Mesothelial cell of epicardium (in vitro differentiated cells): ENCODE results near the gene LEPROT. TPM values are rescaled to one million over a fixed set of nuclear protein-coding genes. Genes with fewer than 3 reads are reported as not detected.

Experiments
- DNase-seq, 2 experiments: peaks; one replicate each; pipeline ENCODE4 v3.0.0; 2021; ENCODE audit warnings: low spot score in 2 of 2; ENCODE audit not compliant: unreplicated experiment in 2 of 2
- H3K27ac Mint-ChIP-seq: 2 replicates; pipeline ENCODE4 v1.8.0; 2021; ENCODE audit warnings: mixed read lengths
- H3K27me3 Mint-ChIP-seq: 2 replicates; pipeline ENCODE4 v1.8.0; 2021; ENCODE audit warnings: low read depth, mixed read lengths
- H3K36me3 Mint-ChIP-seq: 2 replicates; pipeline ENCODE4 v1.8.0; 2021; ENCODE audit warnings: mixed read lengths
- H3K4me1 Mint-ChIP-seq: 2 replicates; pipeline ENCODE4 v1.8.0; 2021; ENCODE audit warnings: mixed read lengths
- H3K4me3 Mint-ChIP-seq: 2 replicates; pipeline ENCODE4 v1.8.0; 2021; ENCODE audit warnings: mild to moderate bottlenecking, moderate library complexity, mixed read lengths
- H3K9me3 Mint-ChIP-seq: 2 replicates; pipeline ENCODE4 v1.8.0; 2021; ENCODE audit warnings: mixed read lengths
- CTCF ChIP-seq: fragments of 200-600 bp; sonication (generic); IDR thresholded peaks from one replicate; pipeline ENCODE4 v1.5.0; 2021; ENCODE audit warnings: antibody characterized with exemption; ENCODE audit not compliant: unreplicated experiment
- total RNA-seq: library from RNA; stranded (reverse); gene quantifications from 3 replicates; pipeline ENCODE4 v1.2.1, GENCODE V29; 2021

The LEPROT gene
- total RNA-seq, 1 donor from 2014 or later, result 65.7 TPM

GRCh38 chr1:65421351-65422025, 1.0 kb downstream of the LEPROT start:
- no peak for DNase-seq
- Mint-ChIP-seq H3K4me1 (peaks cover 31% of the 10 kb centered on the region), H3K9me3 (no peaks in the 10 kb centered on the region), H3K4me3 (no peak overlapping the region), H3K27me3 (no peaks in the 10 kb centered on the region), H3K36me3 (peaks cover 19% of the 10 kb centered on the region), H3K27ac (no peak overlapping the region)
- no peak for TF ChIP-seq CTCF

DNA sequence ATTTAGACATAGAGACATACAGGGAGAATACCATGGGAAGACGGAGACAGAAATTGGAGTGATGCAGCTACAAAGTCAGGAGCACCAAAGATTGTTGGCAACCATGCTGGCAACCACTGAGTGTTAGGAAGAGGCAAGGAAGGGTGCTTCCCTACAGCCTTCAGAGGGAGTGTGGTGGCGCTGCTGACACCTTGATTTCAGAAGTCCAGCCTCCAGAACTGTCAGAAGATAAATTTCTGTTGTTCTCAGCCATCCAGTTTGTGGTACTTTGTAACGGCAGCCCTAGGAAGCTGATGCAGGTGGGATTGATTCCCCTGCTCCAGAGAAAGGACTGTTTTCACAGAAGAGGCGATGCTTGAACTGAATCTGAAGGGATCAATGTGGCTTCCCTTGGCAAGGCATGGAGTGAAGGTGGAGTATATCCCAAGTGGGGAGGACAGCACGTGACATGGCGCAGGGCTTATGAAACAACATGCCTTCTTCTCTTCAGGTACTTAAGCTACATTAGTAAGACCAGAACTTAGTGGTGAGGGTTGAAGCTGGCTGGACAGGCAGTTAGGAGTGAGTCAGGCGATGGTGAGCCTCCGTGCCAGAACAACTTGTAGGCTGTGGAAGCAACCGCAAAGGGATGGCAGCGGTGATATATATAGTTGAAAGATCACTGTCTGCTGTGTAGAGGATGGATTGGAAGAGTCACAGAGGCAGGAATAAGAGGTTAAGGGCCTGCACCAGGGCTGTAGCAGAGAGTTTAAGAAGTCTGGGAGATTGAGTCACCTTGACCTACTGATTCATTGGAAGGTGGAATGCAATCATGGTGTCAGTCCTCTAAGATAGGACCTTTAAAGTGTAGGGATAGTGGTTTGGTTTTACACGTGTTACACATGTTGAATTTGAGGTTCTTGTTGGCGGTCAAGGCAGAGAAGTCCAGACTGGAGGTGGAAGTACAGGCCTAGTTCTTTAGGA, 2.1 kb downstream of the LEPROT start:
- H3K36me3 Mint-ChIP-seq, result peaks cover 19% of the 10 kb centered on the region
- TF ChIP-seq CTCF, result no peak
- no peaks in the 10 kb centered on the region for H3K27me3 Mint-ChIP-seq
- no peak overlapping the region for H3K4me3 Mint-ChIP-seq
- DNase-seq, result no peak
- no peak overlapping the region for H3K27ac Mint-ChIP-seq
- no peaks in the 10 kb centered on the region for H3K9me3 Mint-ChIP-seq
- H3K4me1 Mint-ChIP-seq, result peaks cover 28% of the 10 kb centered on the region

DNA sequence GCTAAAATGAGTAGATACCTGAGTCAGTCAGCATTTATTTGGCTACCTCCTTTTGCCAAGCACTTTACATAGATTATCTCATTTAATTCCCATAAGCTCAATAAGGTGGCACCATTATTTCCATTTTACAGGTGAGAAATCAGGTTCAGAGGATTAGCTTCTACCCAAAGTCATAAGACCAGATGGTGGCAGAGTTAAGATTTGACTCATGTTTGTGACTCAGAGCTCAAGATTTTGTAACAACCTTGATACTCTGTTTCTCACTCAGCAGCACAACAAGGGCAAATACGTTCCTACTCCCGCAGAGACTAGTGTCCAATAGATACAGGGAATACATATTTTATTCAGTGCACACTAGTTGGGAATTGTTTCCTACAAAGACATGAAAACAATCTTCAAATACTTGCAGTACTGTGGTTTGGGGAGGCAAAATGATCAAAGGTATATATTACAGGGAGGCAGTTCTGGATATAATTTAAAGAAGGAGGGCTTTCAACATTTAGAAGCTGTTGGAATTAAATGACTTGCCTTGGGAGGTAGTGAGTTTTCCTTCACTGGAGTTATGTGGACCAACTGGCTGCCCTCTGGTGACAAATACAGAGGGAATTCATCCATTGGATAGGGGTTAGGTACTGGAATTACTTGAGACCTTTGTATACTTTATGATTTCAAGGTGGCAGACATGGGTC, 3.6 kb downstream of the LEPROT start:
- no peak for TF ChIP-seq CTCF
- no peaks in the 10 kb centered on the region for H3K9me3 Mint-ChIP-seq
- H3K27ac Mint-ChIP-seq, result no peak overlapping the region
- no peak overlapping the region for H3K4me3 Mint-ChIP-seq
- H3K4me1 Mint-ChIP-seq, result peaks cover 13% of the 10 kb centered on the region
- no peak for DNase-seq
- peaks cover 23% of the 10 kb centered on the region for H3K36me3 Mint-ChIP-seq
- H3K27me3 Mint-ChIP-seq, result no peaks in the 10 kb centered on the region

- Mint-ChIP-seq H3K9me3 (no peaks in the 10 kb centered on the region), H3K27ac (no peak overlapping the region), H3K4me1 (peaks cover 9% of the 10 kb centered on the region), H3K27me3 (no peaks in the 10 kb centered on the region), H3K4me3 (no peak overlapping the region), H3K36me3 (peaks cover 25% of the 10 kb centered on the region)
- DNase-seq, result no peak
- TF ChIP-seq CTCF, result no peak
Measured at GRCh38 chr1:65424573-65424889, 4.1 kb downstream of the LEPROT start.

- Mint-ChIP-seq H3K27ac (no peak overlapping the region), H3K27me3 (no peaks in the 10 kb centered on the region), H3K36me3 (peaks cover 27% of the 10 kb centered on the region), H3K4me1 (peaks cover 6% of the 10 kb centered on the region), H3K9me3 (no peaks in the 10 kb centered on the region), H3K4me3 (no peak overlapping the region)
- no peak for TF ChIP-seq CTCF
- no peak for DNase-seq
Measured at GRCh38 chr1:65425006-65425405, 4.5 kb downstream of the LEPROT start.
